ENCODE measurements around the gene SLC7A6OS.

DNA sequence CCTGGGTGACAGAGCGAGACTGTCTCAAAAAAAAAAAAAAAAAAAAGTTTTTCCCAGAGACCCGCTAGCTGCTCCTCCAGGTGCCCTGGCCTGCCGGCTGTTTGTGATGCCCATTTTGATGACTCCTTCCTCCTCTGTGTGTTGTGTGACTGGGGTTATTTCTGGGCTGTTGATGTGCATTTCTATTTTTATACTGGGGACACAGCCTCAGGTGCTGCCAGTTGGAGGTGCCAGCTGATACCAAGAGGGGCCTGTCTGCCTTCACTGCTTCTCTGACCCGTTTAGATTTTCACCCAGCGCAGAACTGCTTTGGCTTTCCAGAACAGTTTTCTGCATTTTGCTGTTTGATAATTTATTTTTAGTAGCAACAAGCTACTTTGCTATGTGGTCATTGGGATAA, 58.9 kb downstream of the SLC7A6OS start:
- no peak for TF ChIP-seq EZH2 (optimal IDR thresholded peaks at IDR 0.05; ENCODE audit: low read depth, low read length)
- TF ChIP-seq, protein P1, sequence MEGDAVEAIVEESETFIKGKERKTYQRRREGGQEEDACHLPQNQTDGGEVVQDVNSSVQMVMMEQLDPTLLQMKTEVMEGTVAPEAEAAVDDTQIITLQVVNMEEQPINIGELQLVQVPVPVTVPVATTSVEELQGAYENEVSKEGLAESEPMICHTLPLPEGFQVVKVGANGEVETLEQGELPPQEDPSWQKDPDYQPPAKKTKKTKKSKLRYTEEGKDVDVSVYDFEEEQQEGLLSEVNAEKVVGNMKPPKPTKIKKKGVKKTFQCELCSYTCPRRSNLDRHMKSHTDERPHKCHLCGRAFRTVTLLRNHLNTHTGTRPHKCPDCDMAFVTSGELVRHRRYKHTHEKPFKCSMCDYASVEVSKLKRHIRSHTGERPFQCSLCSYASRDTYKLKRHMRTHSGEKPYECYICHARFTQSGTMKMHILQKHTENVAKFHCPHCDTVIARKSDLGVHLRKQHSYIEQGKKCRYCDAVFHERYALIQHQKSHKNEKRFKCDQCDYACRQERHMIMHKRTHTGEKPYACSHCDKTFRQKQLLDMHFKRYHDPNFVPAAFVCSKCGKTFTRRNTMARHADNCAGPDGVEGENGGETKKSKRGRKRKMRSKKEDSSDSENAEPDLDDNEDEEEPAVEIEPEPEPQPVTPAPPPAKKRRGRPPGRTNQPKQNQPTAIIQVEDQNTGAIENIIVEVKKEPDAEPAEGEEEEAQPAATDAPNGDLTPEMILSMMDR (IDR thresholded peaks at IDR 0.05; ENCODE audit: low read length) = peak; percentile 8; the same call in 1 of the 2 replicates

All from MM.1S (cell line).